ENCODE data around the gene HINT3.
"Not testable (repeated sequence)": the region's sequence is repeated elsewhere in the genome, so short reads cannot be mapped to it uniquely, and the experiment has no call there.

Gene HINT3

DNA sequence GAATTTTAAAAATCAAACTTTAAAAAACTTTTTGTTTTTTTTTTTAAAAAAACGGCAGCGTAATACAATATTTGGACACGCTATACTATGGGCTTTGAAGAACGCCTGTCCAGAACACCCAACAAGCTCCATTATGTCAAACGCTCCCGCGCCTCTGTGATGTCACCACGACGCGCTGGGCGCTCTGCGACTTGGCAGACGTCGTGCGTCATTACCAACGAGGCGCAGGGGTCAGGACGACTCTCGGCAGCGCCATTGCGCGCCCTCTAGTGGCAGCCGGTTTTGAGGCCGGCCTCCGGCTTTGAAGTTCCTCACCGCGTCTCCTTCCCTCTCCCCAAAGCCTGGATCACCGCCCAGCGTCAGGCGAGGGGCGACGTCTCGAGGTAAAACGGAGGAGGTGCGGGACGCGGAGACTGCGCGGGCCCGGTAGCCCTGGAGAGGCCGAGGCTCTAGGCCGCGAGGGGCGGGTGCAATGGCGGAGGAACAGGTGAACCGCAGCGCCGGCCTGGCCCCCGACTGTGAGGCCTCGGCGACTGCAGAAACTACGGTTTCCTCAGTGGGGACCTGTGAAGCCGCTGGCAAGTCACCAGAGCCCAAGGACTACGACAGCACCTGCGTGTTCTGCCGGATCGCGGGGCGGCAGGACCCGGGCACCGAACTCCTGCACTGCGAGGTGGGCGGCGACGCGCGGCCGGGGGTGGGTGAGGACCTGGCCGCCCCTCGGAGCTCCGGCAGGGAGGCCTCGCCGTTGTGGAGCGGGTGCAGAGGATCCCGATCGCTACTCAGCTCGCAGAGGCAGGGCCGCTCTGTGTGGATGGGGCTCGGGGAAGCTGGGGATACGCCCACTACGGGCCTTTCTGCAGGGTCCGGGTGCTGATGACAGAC, at the start of gene HINT3:
Gene HINT3, plus strand, starts transcription at position 265 of the 885 bp plus-strand sequence. Its CDS starts 208 bp downstream, at position 473.
- peak; percentile 99 for DNase-seq

DNA sequence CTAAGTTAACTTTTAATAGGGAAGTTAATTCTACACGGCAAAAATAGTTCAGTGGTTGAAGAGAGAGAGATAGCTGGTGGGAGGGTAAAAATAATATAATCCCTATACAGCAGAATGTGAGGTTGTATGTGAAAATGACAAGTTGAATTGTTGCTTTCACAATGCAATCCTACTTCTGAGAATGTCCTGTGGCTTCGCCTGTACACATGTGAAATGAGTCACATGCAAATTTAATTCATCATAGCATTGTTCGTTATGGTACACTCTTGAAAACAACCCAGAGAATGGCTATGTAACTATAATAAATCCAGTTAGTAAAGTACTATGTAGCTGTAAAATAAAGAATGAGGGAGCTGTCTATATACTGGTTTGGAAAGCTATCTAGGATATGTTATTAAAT, 46.0 kb upstream of the HINT3 start:
- no peak for DNase-seq

DNA sequence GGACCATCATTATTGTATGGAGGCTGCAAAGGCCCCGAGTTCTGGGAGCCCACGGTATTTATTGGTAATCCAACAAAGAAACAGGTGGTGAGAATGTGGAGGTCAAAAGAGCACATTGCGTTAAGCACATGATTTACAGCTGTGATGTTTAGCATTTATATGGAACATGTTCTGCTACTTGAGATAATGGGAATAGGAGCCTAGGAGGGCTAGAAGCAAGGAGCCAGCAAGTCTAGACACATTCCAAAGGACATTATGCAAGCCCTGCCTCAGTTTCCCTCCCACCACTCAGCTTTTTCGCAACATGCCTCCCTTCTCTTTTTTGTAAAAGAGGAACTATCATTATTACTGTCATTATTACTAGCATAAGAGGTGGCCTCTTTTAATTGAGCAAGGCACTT, 45.5 kb upstream of the HINT3 start:
- DNase-seq, result not testable (repeated sequence)

- not testable (repeated sequence) for DNase-seq
Measured at GRCh38 chr6:125912430-125912829, 44.1 kb upstream of the HINT3 start.

- DNase-seq, result no peak
Measured at GRCh38 chr6:125913145-125913544, 43.4 kb upstream of the HINT3 start.

- no peak for DNase-seq
Measured at GRCh38 chr6:125913864-125914351, 42.7 kb upstream of the HINT3 start.

- no peak for DNase-seq
Measured at GRCh38 chr6:125918230-125918629, 38.3 kb upstream of the HINT3 start.

- DNase-seq, result peak; percentile 75
Measured at GRCh38 chr6:125918681-125919566, 37.6 kb upstream of the HINT3 start.

DNA sequence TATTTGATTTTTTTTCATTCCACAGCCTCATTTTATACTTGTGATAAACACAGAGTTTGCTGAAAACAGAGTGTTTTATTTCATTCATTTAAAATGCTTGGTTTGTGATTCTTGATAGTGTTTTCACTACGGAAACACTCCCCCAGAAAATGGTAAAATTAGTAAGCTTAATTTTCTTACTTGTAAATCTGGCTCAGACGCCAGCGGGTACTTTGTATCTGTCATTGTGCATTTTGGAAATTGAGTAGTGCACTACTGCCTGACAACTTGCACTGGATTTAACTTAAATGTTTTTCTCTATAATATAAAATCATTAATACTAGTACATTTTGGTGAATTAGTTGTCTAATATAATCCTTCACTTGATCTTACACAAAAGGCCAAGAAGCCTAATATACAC, 37.0 kb upstream of the HINT3 start:
- no peak for DNase-seq

- no peak for DNase-seq
Measured at GRCh38 chr6:125922322-125922860, 34.2 kb upstream of the HINT3 start.

GRCh38 chr6:125923366-125923877, 33.1 kb upstream of the HINT3 start:
- no peak for DNase-seq

DNA sequence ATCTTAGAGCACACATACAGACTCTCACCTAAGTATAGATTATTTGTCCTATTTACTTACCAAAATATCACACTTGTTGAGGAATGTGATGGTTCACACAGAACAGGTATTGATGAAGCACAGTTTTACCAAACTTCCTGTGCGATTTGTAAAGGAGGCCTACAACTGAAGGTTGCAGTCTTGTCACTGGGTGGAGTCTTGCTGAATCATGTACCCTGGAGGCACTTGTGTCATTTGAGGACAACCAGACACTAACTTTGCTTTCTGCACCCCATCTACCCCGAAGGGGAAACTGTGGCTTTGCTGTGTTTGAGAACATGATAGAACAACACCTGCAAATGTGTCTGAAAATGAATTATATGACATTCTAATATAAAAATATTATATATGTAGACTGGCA, 32.4 kb upstream of the HINT3 start:
- no peak for DNase-seq

- no peak for DNase-seq
Measured at GRCh38 chr6:125924697-125925358, 31.7 kb upstream of the HINT3 start.

GRCh38 chr6:125926711-125927110, 29.9 kb upstream of the HINT3 start:
- DNase-seq, result no peak

- no peak for DNase-seq
Measured at GRCh38 chr6:125927761-125928160, 28.8 kb upstream of the HINT3 start.

DNA sequence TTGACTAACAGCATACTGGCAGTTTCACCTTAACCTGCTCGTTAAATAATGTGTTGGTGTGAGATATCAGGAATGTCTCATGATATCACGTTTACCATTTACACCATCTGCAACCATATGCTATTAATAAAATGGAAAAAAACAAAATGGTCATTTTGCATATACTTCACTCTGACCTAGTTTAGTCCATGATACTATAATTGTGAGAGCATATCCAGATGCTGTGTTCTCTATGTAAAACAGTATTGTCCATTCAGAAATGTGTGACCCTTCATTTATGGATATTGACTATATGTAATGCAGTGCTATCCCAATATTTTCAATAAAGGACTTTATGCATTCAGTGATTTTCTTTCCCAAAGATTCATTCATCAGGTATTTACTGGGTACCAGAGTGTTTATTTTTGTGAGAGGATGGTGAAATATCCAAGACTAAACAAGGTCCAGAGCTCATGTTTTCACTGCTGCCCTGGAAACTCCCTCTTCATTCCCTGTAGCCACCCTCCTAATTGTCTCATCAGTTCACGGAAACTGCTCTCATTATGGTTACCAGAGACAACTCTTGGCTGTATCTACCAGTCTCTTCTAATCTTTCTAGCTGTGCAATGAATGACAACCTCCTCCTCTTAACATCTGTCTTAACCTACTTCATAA, 25.7 kb upstream of the HINT3 start:
- DNase-seq, result no peak

DNA sequence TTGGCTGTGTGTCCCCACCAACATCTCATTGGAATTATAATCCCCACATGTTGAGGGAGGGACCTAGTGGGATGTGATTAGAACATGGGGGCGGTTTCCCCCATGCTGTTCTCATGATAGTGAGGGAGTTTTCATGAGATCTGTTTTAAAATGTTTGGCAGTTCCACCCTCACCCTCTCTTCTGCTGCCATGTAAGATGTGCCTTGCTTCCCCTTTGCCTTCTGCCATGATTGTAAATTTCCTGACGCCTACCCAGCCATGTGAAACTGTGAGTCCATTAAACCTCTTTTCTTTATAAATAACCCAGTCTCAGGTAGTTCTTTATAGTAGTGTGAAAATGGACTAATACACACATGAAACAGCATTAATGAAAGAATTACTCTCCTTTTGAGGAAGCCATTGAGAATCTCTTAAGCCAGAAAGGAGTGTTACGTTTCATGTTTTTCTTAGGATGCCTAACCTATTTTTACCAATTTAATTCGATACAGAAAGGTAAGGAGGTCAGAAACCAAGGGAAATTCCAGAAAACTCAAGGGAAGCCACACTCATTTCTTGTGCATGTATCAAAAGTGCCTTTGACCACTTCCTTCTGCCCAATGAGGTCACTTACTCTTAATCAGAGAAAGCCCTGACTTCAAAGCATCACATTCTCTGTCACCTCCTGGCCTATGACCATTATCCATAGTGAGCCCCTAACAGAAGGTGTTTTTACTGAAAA, 24.7 kb upstream of the HINT3 start:
- no peak for DNase-seq

- no peak for DNase-seq
Measured at GRCh38 chr6:125932451-125932795, 24.1 kb upstream of the HINT3 start.

DNA sequence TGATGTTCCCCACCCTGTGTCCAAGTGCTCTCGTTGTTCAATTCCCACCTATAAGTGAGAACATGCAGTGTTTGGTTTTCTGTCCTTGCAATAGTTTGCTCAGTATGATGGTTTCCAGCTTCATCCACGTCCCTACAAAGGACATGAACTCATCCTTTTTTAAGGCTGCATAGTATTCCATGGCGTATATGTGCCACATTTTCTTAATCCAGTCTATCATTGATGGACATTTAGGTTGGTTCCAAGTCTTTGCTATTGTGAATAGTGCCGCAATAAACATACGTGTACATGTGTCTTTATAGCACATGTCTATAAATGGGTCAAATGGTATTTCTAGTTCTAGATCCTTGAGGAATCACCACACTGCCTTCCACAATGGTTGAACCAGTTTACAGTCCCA, 21.1 kb upstream of the HINT3 start:
- not testable (repeated sequence) for DNase-seq

DNA sequence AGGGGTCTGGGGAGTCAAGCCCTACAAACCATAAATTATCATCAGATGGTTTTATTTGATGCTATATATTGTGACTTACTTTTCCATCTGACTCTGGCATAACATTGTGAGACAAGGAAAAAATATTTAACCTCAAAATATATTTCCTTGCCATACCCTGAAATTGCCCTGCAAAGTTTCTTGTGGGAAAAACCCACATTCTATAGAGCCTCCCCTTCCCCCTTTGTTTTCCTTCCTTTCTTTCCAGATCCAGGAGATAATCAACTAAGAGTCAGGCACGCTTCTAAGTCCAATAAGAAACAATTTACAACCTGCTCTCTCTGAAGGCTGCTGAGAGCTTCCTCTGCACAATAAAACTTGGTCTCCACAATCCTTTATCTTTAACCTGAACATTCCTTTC, 17.5 kb upstream of the HINT3 start:
- DNase-seq, result no peak

- DNase-seq, result no peak
Measured at GRCh38 chr6:125939791-125940190, 16.8 kb upstream of the HINT3 start.
